ENCODE results near the gene AASDH.

GRCh38 chr4:56372774-56373173, 14.5 kb downstream of the AASDH start:
- TF ChIP-seq CTCF (IDR thresholded peaks at IDR 0.05) (no peak), POLR2A (IDR thresholded peaks at IDR 0.05) (no peak)
